Activated T-helper 1 cell treated with anti-CD3 and anti-CD28 coated beads, Interleukin-2, amount 50 U/mL, for 16 hours (primary cell): ENCODE data around the gene IFT52.

Experiments used
- DNase-seq, 2 donors: peaks; one replicate each; pipeline ENCODE4 v3.0.0-alpha.2; 2020; ENCODE audit warnings: low read depth in 1 of 2, low spot score in 1 of 2

Gene IFT52

DNA sequence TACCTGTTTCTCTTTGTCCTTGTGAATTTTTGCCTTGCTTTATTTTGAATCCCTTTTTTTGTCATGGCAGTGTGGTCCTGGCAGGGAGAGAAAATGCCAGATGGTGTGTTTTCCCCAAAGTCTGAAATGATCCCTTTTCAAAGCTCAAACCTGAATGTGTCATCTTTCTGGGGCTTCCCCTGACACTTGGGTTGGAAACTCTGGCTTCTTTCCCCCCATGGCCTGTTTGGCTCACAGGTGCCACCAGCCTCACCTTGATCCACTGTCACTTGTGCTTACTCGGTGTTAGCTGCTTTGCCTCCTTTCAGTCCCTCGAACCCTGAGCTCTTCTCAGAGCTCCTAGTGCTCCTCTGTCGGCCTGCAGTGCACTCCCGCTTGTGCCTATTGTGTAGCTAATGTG lies 98.4 kb downstream of the IFT52 start:
- no peak for DNase-seq

DNA sequence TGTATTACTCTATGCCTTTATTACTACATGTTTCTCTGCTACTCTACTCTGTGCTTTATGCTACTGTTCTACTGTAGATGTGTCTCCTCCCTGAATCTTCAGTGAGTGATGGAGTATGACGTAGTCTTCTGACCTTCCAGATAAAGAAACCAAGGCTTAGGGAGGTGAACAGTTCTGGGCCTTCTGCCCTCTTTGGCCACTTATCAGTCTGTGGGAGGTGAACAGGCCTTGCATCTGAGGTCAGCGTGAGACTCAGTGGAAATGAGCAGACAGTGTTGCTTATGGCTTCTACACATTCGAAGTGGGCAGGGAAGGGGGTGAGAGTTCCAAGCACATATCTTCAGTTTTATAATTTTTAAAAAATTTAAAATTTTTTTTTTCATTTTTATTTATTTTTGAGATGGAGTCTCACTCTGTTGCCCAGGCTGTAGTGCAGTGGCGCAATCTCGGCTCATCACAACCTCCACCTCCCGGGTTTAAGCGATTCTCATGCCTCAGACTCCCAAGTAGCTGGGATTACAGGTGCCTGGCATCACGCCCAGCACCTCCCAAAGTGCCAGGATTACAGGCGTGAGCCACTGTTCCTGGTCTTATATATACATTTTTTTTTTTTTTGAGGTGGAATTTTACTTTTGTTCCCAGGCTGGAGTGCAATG lies 100.3 kb downstream of the IFT52 start:
- no peak for DNase-seq

DNA sequence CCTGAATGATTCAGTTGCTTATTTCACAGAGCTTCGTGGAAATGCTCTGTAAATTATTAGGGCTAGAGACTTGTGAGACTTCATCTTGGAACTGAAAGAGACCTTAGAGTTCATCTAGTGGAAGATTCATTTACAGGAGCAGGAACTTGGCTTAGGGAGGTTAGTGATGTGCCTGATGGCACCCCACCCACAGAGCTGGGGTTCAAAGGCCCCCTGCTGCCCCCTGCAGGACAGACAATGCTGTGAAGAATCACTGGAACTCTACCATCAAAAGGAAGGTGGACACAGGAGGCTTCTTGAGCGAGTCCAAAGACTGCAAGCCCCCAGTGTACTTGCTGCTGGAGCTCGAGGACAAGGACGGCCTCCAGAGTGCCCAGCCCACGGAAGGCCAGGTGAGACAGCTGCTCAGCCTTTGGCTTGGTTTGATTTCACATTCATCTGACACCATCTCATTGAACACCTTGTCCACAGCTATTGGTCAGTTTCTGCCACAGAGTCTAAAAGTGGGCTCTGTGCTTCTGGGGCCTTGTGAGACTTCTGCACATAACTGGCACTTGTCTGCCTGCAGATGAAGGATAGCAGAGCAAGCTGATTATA lies 101.3 kb downstream of the IFT52 start:
- DNase-seq: no peak

DNA sequence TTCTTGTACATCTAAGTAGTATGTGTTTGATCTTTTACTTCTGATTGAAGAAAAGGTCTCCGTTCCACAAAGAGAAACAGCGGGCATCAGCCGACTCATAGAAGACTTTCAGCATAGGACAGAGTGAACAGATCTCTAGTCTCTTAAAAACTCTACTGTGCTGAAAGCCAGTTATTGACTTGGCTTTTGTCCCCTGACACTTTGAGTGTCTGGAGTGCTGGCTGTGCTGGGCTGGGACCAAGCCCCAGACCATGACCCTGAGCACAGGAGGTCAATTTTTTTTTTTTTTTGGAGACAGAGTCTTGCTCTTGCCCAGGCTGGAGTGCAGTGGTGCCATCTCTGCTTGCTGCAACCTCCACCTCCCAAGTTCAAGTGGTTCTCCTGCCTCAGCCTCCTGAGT lies 104.0 kb downstream of the IFT52 start:
- no peak for DNase-seq

DNA sequence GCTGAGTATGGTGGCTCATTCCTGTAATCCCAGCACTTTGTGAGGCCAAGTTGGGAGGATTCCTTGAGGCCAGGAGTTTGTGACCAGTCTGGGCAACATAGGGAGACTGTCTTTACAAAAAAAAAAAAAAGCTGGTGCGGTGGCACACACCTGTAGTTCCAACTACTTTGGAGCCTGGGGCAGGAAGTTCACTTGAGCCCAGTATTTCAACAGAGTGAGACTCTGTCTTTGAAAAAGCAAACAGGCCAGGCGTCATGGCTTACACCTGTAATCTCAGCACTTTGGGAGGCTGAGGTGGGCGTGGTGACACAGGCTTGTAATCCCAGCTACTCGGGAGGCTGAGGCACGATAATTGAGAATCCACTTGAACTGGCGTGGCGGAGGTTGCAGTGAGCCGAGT lies 104.8 kb downstream of the IFT52 start:
- no peak for DNase-seq
